Mesenchymal stem cell (in vitro differentiated cells and primary cell): Measurements from ENCODE around the gene MAPKAP1.
A peak's percentile ranks its signal among the peaks of the same experiment; 100 is the strongest.

ENCODE experiments used
- DNase-seq: peaks from one replicate; pipeline ENCODE4 v3.0.0-alpha.2; 2013
- H2AFZ ChIP-seq: one replicate; pipeline ENCODE4 v1.6.1; 2013; ENCODE audit warnings: low read depth, mild to moderate bottlenecking, control low read depth, inconsistent platforms, low read length, moderate library complexity
- H2AK5ac ChIP-seq: 2 replicates; pipeline ENCODE4 v1.6.1; 2013; ENCODE audit warnings: low read length, moderate library complexity, mild to moderate bottlenecking, inconsistent platforms; ENCODE audit not compliant: severe bottlenecking
- H2BK120ac ChIP-seq: one replicate; pipeline ENCODE4 v1.6.1; 2013; ENCODE audit warnings: low read depth, mild to moderate bottlenecking, inconsistent platforms, low read length, moderate library complexity
- H2BK12ac ChIP-seq, 2 experiments: one replicate each; pipeline ENCODE4 v1.6.1; 2013; ENCODE audit warnings: inconsistent platforms in 2 of 2, low read length in 2 of 2, mild to moderate bottlenecking in 2 of 2, moderate library complexity in 2 of 2, control low read depth in 1 of 2
- H2BK15ac ChIP-seq: one replicate; pipeline ENCODE4 v1.6.1; 2013; ENCODE audit warnings: mild to moderate bottlenecking, low read depth, inconsistent platforms; ENCODE audit not compliant: poor library complexity, severe bottlenecking
- H2BK5ac ChIP-seq: 2 replicates; pipeline ENCODE4 v1.6.1; 2013; ENCODE audit warnings: low read depth, mild to moderate bottlenecking, low read length, control low read depth, inconsistent platforms; ENCODE audit not compliant: poor library complexity, severe bottlenecking
- H3K14ac ChIP-seq, 2 experiments: one replicate each; pipeline ENCODE4 v1.6.1; 2013; ENCODE audit warnings: inconsistent platforms in 2 of 2, low read length in 2 of 2, control low read depth in 1 of 2, mild to moderate bottlenecking in 1 of 2, moderate library complexity in 1 of 2
- H3K18ac ChIP-seq, 2 experiments: one replicate each; pipeline ENCODE4 v1.6.1; 2013; ENCODE audit warnings: inconsistent platforms in 2 of 2, low read length in 2 of 2, control low read depth in 1 of 2, low read depth in 1 of 2, mild to moderate bottlenecking in 1 of 2
- H3K23ac ChIP-seq, 2 experiments: one replicate each; pipeline ENCODE4 v1.6.1; 2013; ENCODE audit warnings: inconsistent platforms in 2 of 2, low read length in 2 of 2, mild to moderate bottlenecking in 2 of 2, moderate library complexity in 2 of 2, control low read depth in 1 of 2
- H3K27ac ChIP-seq: 2 replicates; pipeline ENCODE4 v1.5.1; 2013; ENCODE audit warnings: mild to moderate bottlenecking, moderate library complexity, low read length, control low read depth, inconsistent platforms; ENCODE audit not compliant: poor library complexity, severe bottlenecking
- H3K27me3 ChIP-seq, 2 experiments: 2 replicates each; pipeline versions ENCODE4 v1.6.1 to v1.7.0; 2013; ENCODE audit warnings: low read length in 2 of 2, mild to moderate bottlenecking in 2 of 2, moderate library complexity in 2 of 2, control low read depth in 1 of 2, inconsistent platforms in 1 of 2; ENCODE audit not compliant: control insufficient read depth in 1 of 2, insufficient read depth in 1 of 2
- H3K36me3 ChIP-seq, 2 experiments: 2 replicates each; pipeline versions ENCODE4 v1.6.1 to v1.7.0; 2013; ENCODE audit warnings: low read length in 2 of 2, control low read depth in 1 of 2, inconsistent platforms in 1 of 2, low read depth in 1 of 2, mild to moderate bottlenecking in 1 of 2; ENCODE audit not compliant: insufficient read depth in 2 of 2, control insufficient read depth in 1 of 2
- H3K4ac ChIP-seq, 2 experiments: one replicate each; pipeline ENCODE4 v1.6.1; 2013; ENCODE audit warnings: inconsistent platforms in 2 of 2, low read length in 2 of 2, mild to moderate bottlenecking in 2 of 2, moderate library complexity in 2 of 2, control low read depth in 1 of 2, low read depth in 1 of 2
- H3K4me1 ChIP-seq: 2 replicates; pipeline ENCODE4 v1.6.1; 2013; ENCODE audit warnings: low read depth, low read length, control low read depth; ENCODE audit not compliant: control insufficient read depth, insufficient read depth
- H3K4me2 ChIP-seq: 2 replicates; pipeline ENCODE4 v1.6.1; 2013; ENCODE audit warnings: low read length, mild to moderate bottlenecking, inconsistent platforms; ENCODE audit not compliant: poor library complexity, severe bottlenecking
- H3K4me3 ChIP-seq, 2 experiments: 2 replicates each; pipeline versions ENCODE4 v1.5.1 to v1.7.0; 2013; ENCODE audit warnings: low read length in 2 of 2, mild to moderate bottlenecking in 2 of 2, control low read depth in 1 of 2, low read depth in 1 of 2; ENCODE audit not compliant: insufficient read depth in 1 of 2
- H3K79me1 ChIP-seq: replicated peaks from 2 replicates; pipeline ENCODE4 v1.6.1; 2013; ENCODE audit warnings: mild to moderate bottlenecking, control low read depth, low read length, inconsistent platforms; ENCODE audit not compliant: poor library complexity, severe bottlenecking
- H3K9ac ChIP-seq: 2 replicates; pipeline ENCODE4 v1.7.0; 2013; ENCODE audit warnings: mild to moderate bottlenecking, low read length, moderate library complexity
- H3K9me3 ChIP-seq: 2 replicates; pipeline ENCODE4 v1.7.0; 2013; ENCODE audit warnings: mild to moderate bottlenecking, low read length; ENCODE audit not compliant: control insufficient read depth
- H4K8ac ChIP-seq: one replicate; pipeline ENCODE4 v1.6.1; 2013; ENCODE audit warnings: inconsistent platforms, mild to moderate bottlenecking, low read length, moderate library complexity
- H4K91ac ChIP-seq: one replicate; pipeline ENCODE4 v1.6.1; 2013; ENCODE audit warnings: mild to moderate bottlenecking, low read length, inconsistent platforms
- WGBS: methylation state at CpG from one replicate; pipeline ENCODE4 v1.1.7; 2013; ENCODE audit warnings: mixed read lengths; 5-methylcytosine and 5-hydroxymethylcytosine counted together

The MAPKAP1 gene

GRCh38 chr9:125497906-125498305 is 209.1 kb downstream of the MAPKAP1 start:
- no peak overlapping the region for H3K9ac ChIP-seq
- H3K4me3 ChIP-seq, result no peak overlapping the region
- H2BK15ac ChIP-seq, result no peak overlapping the region
- no peak overlapping the region for H2AFZ ChIP-seq
- H3K79me1 ChIP-seq, result peaks cover 6% of the 10 kb centered on the region
- H2BK5ac ChIP-seq, result no peak overlapping the region
- no peak overlapping the region for H3K23ac ChIP-seq
- peaks cover 6% of the 10 kb centered on the region for H3K4me1 ChIP-seq
- no peak overlapping the region for H2BK12ac ChIP-seq
- H2AK5ac ChIP-seq, result no peak overlapping the region
- DNase-seq, result no peak
- H4K8ac ChIP-seq, result no peak overlapping the region
- H3K9me3 ChIP-seq, result no peaks in the 10 kb centered on the region
- H3K18ac ChIP-seq, result no peak overlapping the region
- H3K27me3 ChIP-seq, result no peaks in the 10 kb centered on the region
- no peak overlapping the region for H4K91ac ChIP-seq
- no peak overlapping the region for H3K27ac ChIP-seq
- no peak overlapping the region for H3K14ac ChIP-seq
- no peak overlapping the region for H3K4ac ChIP-seq
- no peak overlapping the region for H2BK120ac ChIP-seq
- H3K4me2 ChIP-seq, result no peak overlapping the region
- 100% methylated on average over 1 of the region's 1 CpG for WGBS
- peaks cover 0 to 22% of the 10 kb centered on the region in 2 experiments for H3K36me3 ChIP-seq

- Histone ChIP-seq H2BK15ac (no peak overlapping the region), H4K91ac (no peak overlapping the region), H4K8ac (no peak overlapping the region), H3K4me1 (peaks cover 6% of the 10 kb centered on the region), H3K4me2 (no peak overlapping the region), H3K9me3 (no peaks in the 10 kb centered on the region), H3K14ac (no peak overlapping the region), H2AK5ac (no peak overlapping the region), H3K79me1 (peaks cover 6% of the 10 kb centered on the region), H3K9ac (no peak overlapping the region), H3K27me3 (no peaks in the 10 kb centered on the region), H2BK5ac (no peak overlapping the region), H3K18ac (no peak overlapping the region), H2BK120ac (no peak overlapping the region), H2BK12ac (no peak overlapping the region), H3K23ac (no peak overlapping the region), H3K27ac (no peak overlapping the region), H3K4ac (no peak overlapping the region), H2AFZ (no peak overlapping the region), H3K4me3 (no peak overlapping the region), H3K36me3 (peaks cover 0 to 22% of the 10 kb centered on the region in 2 experiments)
- DNase-seq, result no peak
Measured at GRCh38 chr9:125497478-125497877, 209.5 kb downstream of the MAPKAP1 start.

GRCh38 chr9:125496313-125496834 is 210.6 kb downstream of the MAPKAP1 start:
- Histone ChIP-seq H3K79me1 (peaks cover 7% of the 10 kb centered on the region), H4K8ac (no peak overlapping the region), H3K4me1 (peaks cover 6% of the 10 kb centered on the region), H3K27me3 (no peaks in the 10 kb centered on the region), H2BK5ac (no peak overlapping the region), H3K9me3 (no peaks in the 10 kb centered on the region), H3K9ac (no peak overlapping the region), H3K23ac (peak overlapping the region in 1 of 2 experiments; percentile 14), H3K4ac (no peak overlapping the region), H3K36me3 (peaks cover 0 to 22% of the 10 kb centered on the region in 2 experiments), H4K91ac (no peak overlapping the region), H3K4me3 (no peak overlapping the region), H2AK5ac (no peak overlapping the region), H3K18ac (no peak overlapping the region), H2BK15ac (no peak overlapping the region), H2AFZ (no peak overlapping the region), H2BK120ac (no peak overlapping the region), H2BK12ac (no peak overlapping the region), H3K4me2 (no peak overlapping the region), H3K14ac (no peak overlapping the region), H3K27ac (no peak overlapping the region)
- DNase-seq, result no peak
- WGBS, result 100% methylated on average over 2 of the region's 7 CpGs

GRCh38 chr9:125495172-125496119 is 211.6 kb downstream of the MAPKAP1 start:
- Histone ChIP-seq H2BK15ac (peak overlapping the region; percentile 21), H3K27ac (no peak overlapping the region), H3K27me3 (no peaks in the 10 kb centered on the region), H2BK12ac (peak overlapping the region in 1 of 2 experiments; percentile 23), H2BK120ac (no peak overlapping the region), H3K23ac (no peak overlapping the region), H3K9me3 (no peaks in the 10 kb centered on the region), H2BK5ac (no peak overlapping the region), H2AFZ (no peak overlapping the region), H3K4me3 (no peak overlapping the region), H3K36me3 (peaks cover 0 to 16% of the 10 kb centered on the region in 2 experiments), H3K4ac (no peak overlapping the region), H4K91ac (peak overlapping the region; percentile 52), H3K9ac (no peak overlapping the region), H3K79me1 (peaks cover 7% of the 10 kb centered on the region), H4K8ac (no peak overlapping the region), H3K14ac (peak overlapping the region in 1 of 2 experiments; percentile 69), H3K18ac (peak overlapping the region; percentile 50 to 56), H2AK5ac (no peak overlapping the region), H3K4me1 (peaks cover 6% of the 10 kb centered on the region), H3K4me2 (no peak overlapping the region)
- WGBS, result 90% methylated on average over 7 of the region's 8 CpGs
- no peak for DNase-seq
